SK-N-SH treated with all-trans-retinoic acid at 6 μM for 48 hours (cell line): ENCODE data around the gene WDR59.

Experiments
- BACH2 ChIP-seq: fragments of 250-450 bp; sonication (Bioruptor Pico); IDR thresholded peaks from 2 replicates; pipeline ENCODE4 v1.9.0; 2021; ENCODE audit warnings: mild to moderate bottlenecking, borderline replicate concordance
- ESRRG ChIP-seq: fragments of 250-450 bp; sonication (Bioruptor Pico); IDR thresholded peaks from 2 replicates; pipeline ENCODE4 v1.6.1; 2021; ENCODE audit warnings: mild to moderate bottlenecking
- GLIS3 ChIP-seq: fragments of 250-450 bp; sonication (Bioruptor Pico); IDR thresholded peaks from 2 replicates; pipeline ENCODE4 v1.5.0; 2020; ENCODE audit warnings: mild to moderate bottlenecking, moderate library complexity
- PPARA ChIP-seq: fragments of 250-450 bp; sonication (Bioruptor Pico); IDR thresholded peaks from 2 replicates; pipeline ENCODE4 v1.5.0; 2020; ENCODE audit warnings: mild to moderate bottlenecking, borderline replicate concordance
- RARB ChIP-seq: fragments of 250-450 bp; sonication (Bioruptor Pico); IDR thresholded peaks from 2 replicates; pipeline ENCODE4 v1.8.0; 2021; ENCODE audit warnings: mild to moderate bottlenecking, moderate library complexity
- SNAI2 ChIP-seq: fragments of 250-450 bp; sonication (Bioruptor Pico); IDR thresholded peaks from 2 replicates; pipeline ENCODE4 v1.5.0; 2020; ENCODE audit warnings: mild to moderate bottlenecking, moderate library complexity
- TOX ChIP-seq: fragments of 250-450 bp; sonication (Bioruptor Pico); IDR thresholded peaks from 2 replicates; pipeline ENCODE4 v1.8.0; 2021; ENCODE audit warnings: mild to moderate bottlenecking, moderate library complexity, borderline replicate concordance
- ZC3H10 ChIP-seq: fragments of 250-450 bp; sonication (Bioruptor Pico); IDR thresholded peaks from 2 replicates; pipeline ENCODE4 v1.5.1; 2021; ENCODE audit warnings: mild to moderate bottlenecking, moderate library complexity
- ZFP3 ChIP-seq: fragments of 250-450 bp; sonication (Bioruptor Pico); IDR thresholded peaks from 2 replicates; pipeline ENCODE4 v1.5.0; 2020; ENCODE audit warnings: mild to moderate bottlenecking, moderate library complexity
- ZFP30 ChIP-seq: fragments of 450-650 bp; formaldehyde crosslinking; IDR thresholded peaks from 2 replicates; pipeline ENCODE4 v1.5.0; 2022; ENCODE audit warnings: mild to moderate bottlenecking, moderate library complexity
- TF ChIP-seq, protein P1 (sequence below): fragments of 250-450 bp; sonication (Bioruptor Pico); IDR thresholded peaks from 2 replicates; pipeline ENCODE4 v1.8.0; 2020; ENCODE audit warnings: mild to moderate bottlenecking, moderate library complexity, borderline replicate concordance
- TF ChIP-seq, protein P2 (sequence below): fragments of 250-450 bp; sonication (Bioruptor Pico); IDR thresholded peaks from 2 replicates; pipeline ENCODE4 v1.5.1; 2020; ENCODE audit warnings: low read depth, mild to moderate bottlenecking, moderate library complexity
- TF ChIP-seq, protein P3 (sequence below): fragments of 250-450 bp; sonication (Bioruptor Pico); IDR thresholded peaks from 2 replicates; pipeline ENCODE4 v1.5.0; 2020; ENCODE audit warnings: mild to moderate bottlenecking, moderate library complexity
- TF ChIP-seq, protein P4 (sequence below): fragments of 250-450 bp; sonication (Bioruptor Pico); IDR thresholded peaks from 2 replicates; pipeline ENCODE4 v1.8.0; 2021; ENCODE audit warnings: low read depth, mild to moderate bottlenecking, moderate library complexity, borderline replicate concordance

DNA sequence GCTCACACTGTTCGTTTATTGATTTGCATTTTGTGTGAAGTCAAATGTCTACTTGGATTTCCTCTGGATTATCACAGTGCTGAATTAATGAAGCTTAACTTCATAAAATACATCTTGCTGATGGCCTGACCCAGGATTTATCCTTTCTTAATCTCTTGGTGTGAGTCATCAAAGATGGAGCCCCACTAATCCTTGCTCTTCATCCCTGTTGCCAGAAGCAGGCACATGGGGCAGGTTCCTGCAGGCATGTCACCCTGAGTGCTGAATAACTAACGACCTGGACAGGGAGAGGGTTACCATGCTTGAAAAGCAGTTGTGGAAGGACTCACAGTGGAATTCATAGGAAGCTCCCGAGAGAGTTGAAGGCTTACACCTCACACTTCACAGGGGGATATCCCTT, 154.3 kb downstream of the WDR59 start:
- TF ChIP-seq ZFP3 (CRISPR knock-in tag) (no peak), SNAI2 (no peak), BACH2 (CRISPR knock-in tag) (no peak), GLIS3 (CRISPR knock-in tag) (no peak), TOX (no peak), RARB (CRISPR knock-in tag) (no peak), ZC3H10 (CRISPR knock-in tag) (no peak), PPARA (no peak), ZFP30 (CRISPR knock-in tag) (no peak), ESRRG (CRISPR knock-in tag) (no peak)
- TF ChIP-seq, protein P1, sequence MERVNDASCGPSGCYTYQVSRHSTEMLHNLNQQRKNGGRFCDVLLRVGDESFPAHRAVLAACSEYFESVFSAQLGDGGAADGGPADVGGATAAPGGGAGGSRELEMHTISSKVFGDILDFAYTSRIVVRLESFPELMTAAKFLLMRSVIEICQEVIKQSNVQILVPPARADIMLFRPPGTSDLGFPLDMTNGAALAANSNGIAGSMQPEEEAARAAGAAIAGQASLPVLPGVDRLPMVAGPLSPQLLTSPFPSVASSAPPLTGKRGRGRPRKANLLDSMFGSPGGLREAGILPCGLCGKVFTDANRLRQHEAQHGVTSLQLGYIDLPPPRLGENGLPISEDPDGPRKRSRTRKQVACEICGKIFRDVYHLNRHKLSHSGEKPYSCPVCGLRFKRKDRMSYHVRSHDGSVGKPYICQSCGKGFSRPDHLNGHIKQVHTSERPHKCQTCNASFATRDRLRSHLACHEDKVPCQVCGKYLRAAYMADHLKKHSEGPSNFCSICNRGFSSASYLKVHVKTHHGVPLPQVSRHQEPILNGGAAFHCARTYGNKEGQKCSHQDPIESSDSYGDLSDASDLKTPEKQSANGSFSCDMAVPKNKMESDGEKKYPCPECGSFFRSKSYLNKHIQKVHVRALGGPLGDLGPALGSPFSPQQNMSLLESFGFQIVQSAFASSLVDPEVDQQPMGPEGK (CRISPR knock-in tag) = no peak
- TF ChIP-seq, protein P2, sequence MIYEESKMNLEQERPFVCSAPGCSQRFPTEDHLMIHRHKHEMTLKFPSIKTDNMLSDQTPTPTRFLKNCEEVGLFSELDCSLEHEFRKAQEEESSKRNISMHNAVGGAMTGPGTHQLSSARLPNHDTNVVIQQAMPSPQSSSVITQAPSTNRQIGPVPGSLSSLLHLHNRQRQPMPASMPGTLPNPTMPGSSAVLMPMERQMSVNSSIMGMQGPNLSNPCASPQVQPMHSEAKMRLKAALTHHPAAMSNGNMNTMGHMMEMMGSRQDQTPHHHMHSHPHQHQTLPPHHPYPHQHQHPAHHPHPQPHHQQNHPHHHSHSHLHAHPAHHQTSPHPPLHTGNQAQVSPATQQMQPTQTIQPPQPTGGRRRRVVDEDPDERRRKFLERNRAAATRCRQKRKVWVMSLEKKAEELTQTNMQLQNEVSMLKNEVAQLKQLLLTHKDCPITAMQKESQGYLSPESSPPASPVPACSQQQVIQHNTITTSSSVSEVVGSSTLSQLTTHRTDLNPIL (CRISPR knock-in tag) = no peak
- TF ChIP-seq, protein P3, sequence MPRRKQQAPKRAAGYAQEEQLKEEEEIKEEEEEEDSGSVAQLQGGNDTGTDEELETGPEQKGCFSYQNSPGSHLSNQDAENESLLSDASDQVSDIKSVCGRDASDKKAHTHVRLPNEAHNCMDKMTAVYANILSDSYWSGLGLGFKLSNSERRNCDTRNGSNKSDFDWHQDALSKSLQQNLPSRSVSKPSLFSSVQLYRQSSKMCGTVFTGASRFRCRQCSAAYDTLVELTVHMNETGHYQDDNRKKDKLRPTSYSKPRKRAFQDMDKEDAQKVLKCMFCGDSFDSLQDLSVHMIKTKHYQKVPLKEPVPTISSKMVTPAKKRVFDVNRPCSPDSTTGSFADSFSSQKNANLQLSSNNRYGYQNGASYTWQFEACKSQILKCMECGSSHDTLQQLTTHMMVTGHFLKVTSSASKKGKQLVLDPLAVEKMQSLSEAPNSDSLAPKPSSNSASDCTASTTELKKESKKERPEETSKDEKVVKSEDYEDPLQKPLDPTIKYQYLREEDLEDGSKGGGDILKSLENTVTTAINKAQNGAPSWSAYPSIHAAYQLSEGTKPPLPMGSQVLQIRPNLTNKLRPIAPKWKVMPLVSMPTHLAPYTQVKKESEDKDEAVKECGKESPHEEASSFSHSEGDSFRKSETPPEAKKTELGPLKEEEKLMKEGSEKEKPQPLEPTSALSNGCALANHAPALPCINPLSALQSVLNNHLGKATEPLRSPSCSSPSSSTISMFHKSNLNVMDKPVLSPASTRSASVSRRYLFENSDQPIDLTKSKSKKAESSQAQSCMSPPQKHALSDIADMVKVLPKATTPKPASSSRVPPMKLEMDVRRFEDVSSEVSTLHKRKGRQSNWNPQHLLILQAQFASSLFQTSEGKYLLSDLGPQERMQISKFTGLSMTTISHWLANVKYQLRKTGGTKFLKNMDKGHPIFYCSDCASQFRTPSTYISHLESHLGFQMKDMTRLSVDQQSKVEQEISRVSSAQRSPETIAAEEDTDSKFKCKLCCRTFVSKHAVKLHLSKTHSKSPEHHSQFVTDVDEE = no peak
- TF ChIP-seq, protein P4, sequence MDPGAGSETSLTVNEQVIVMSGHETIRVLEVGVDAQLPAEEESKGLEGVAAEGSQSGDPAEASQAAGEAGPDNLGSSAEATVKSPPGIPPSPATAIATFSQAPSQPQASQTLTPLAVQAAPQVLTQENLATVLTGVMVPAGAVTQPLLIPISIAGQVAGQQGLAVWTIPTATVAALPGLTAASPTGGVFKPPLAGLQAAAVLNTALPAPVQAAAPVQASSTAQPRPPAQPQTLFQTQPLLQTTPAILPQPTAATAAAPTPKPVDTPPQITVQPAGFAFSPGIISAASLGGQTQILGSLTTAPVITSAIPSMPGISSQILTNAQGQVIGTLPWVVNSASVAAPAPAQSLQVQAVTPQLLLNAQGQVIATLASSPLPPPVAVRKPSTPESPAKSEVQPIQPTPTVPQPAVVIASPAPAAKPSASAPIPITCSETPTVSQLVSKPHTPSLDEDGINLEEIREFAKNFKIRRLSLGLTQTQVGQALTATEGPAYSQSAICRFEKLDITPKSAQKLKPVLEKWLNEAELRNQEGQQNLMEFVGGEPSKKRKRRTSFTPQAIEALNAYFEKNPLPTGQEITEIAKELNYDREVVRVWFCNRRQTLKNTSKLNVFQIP (CRISPR knock-in tag) = no peak
